ENCODE measurements around the gene PTMA.

DNA sequence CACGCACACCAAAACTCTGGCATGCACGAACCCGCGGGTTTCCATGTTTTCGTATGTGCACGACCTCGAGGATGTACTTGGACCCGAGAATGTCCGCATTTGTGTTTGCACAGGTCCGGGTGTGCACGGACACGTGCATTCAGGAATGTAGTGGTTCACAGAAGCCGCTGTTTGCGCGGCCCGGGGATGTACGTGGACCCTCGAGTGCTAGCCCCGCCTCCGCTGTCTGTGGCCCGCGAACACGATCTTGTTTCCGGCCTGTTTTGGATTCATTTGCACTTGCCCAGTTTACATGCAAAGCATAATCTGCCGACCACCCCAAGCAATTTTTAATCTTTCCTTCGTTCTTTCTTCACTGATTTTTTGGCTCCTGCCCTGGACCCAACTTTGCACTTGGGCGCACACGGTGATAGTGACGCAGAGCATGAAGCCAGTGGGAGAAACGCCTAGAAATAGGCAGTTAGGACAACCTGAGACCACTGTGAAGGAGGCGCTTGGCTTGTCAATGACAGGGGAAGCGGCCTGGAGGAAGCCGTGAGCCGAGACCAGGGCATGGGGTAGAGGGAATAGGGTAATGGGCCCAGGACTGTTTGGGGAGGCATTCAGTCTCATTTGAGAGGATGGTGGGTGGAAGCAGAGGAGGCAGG, 45.4 kb upstream of the PTMA start:
- TF ChIP-seq, protein P1, sequence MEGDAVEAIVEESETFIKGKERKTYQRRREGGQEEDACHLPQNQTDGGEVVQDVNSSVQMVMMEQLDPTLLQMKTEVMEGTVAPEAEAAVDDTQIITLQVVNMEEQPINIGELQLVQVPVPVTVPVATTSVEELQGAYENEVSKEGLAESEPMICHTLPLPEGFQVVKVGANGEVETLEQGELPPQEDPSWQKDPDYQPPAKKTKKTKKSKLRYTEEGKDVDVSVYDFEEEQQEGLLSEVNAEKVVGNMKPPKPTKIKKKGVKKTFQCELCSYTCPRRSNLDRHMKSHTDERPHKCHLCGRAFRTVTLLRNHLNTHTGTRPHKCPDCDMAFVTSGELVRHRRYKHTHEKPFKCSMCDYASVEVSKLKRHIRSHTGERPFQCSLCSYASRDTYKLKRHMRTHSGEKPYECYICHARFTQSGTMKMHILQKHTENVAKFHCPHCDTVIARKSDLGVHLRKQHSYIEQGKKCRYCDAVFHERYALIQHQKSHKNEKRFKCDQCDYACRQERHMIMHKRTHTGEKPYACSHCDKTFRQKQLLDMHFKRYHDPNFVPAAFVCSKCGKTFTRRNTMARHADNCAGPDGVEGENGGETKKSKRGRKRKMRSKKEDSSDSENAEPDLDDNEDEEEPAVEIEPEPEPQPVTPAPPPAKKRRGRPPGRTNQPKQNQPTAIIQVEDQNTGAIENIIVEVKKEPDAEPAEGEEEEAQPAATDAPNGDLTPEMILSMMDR (IDR thresholded peaks at IDR 0.05; ENCODE audit: poor library complexity, severe bottlenecking), result no peak
- no peak for TF ChIP-seq EZH2 (IDR thresholded peaks at IDR 0.05; ENCODE audit: borderline replicate concordance, insufficient read depth, low read length, poor library complexity, severe bottlenecking)
- TF ChIP-seq SMC3 (conservative IDR thresholded peaks at IDR 0.05; ENCODE audit: poor library complexity), result no peak
- TF ChIP-seq, protein P2, sequence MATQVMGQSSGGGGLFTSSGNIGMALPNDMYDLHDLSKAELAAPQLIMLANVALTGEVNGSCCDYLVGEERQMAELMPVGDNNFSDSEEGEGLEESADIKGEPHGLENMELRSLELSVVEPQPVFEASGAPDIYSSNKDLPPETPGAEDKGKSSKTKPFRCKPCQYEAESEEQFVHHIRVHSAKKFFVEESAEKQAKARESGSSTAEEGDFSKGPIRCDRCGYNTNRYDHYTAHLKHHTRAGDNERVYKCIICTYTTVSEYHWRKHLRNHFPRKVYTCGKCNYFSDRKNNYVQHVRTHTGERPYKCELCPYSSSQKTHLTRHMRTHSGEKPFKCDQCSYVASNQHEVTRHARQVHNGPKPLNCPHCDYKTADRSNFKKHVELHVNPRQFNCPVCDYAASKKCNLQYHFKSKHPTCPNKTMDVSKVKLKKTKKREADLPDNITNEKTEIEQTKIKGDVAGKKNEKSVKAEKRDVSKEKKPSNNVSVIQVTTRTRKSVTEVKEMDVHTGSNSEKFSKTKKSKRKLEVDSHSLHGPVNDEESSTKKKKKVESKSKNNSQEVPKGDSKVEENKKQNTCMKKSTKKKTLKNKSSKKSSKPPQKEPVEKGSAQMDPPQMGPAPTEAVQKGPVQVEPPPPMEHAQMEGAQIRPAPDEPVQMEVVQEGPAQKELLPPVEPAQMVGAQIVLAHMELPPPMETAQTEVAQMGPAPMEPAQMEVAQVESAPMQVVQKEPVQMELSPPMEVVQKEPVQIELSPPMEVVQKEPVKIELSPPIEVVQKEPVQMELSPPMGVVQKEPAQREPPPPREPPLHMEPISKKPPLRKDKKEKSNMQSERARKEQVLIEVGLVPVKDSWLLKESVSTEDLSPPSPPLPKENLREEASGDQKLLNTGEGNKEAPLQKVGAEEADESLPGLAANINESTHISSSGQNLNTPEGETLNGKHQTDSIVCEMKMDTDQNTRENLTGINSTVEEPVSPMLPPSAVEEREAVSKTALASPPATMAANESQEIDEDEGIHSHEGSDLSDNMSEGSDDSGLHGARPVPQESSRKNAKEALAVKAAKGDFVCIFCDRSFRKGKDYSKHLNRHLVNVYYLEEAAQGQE (IDR thresholded peaks at IDR 0.05; ENCODE audit: borderline replicate concordance), result no peak
- TF ChIP-seq POLR2AphosphoS5 (IDR thresholded peaks at IDR 0.05), result no peak

Measured in neural cell (in vitro differentiated cells).